Ascending aorta (tissue), 2 donors: Measurements from ENCODE around the gene LIMK1. TPM values are rescaled to one million over a fixed set of nuclear protein-coding genes. Genes with fewer than 3 reads are reported as not detected.

ENCODE experiments used
- DNase-seq, 2 donors: peaks; one replicate each; pipeline ENCODE4 v3.0.0-alpha.2; 2019; ENCODE audit warnings: low spot score in 2 of 2
- H3K27ac ChIP-seq, 2 donors: fragments of 200-600 bp; sonication (generic); one replicate each; pipeline ENCODE4 v1.5.1; 2016 to 2017; ENCODE audit warnings: mild to moderate bottlenecking in 1 of 2
- H3K27me3 ChIP-seq: fragments of 200-600 bp; sonication (generic); one replicate; pipeline ENCODE4 v1.5.1; 2017
- H3K36me3 ChIP-seq, 2 donors: fragments of 200-600 bp; sonication (generic); one replicate each; pipeline ENCODE4 v1.5.1; 2016
- H3K4me1 ChIP-seq, 2 donors: fragments of 200-600 bp; sonication (generic); one replicate each; pipeline ENCODE4 v1.5.1; 2016 to 2017; ENCODE audit warnings: mild to moderate bottlenecking in 1 of 2
- H3K4me3 ChIP-seq, 2 donors: fragments of 200-600 bp; sonication (generic); one replicate each; pipeline ENCODE4 v1.5.1; 2016 to 2017; ENCODE audit warnings: mild to moderate bottlenecking in 1 of 2
- H3K9me3 ChIP-seq, 2 donors: fragments of 200-600 bp; sonication (generic); one replicate each; pipeline ENCODE4 v1.5.1; 2016
- intact Hi-C: fragments of 100-400 bp; cut with DNase I; formaldehyde crosslinking; loops from one replicate; pipeline ENCODE4 v1.15.1; 2023
- total RNA-seq: library from RNA; depleted of rRNA; stranded (reverse); fragments of >200 nt; gene quantifications from one replicate; pipeline ENCODE4 v1.1.0, GENCODE V29; 2016
- TF ChIP-seq, protein P1 (sequence below), 3 experiments: fragments of 200-600 bp in 2 of 3; fragments of 450-650 bp in 1 of 3; sonication (generic) in 2 of 3; IDR thresholded peaks; one replicate each; pipeline ENCODE4 v1.5.1; 2016 to 2019; ENCODE audit warnings: antibody characterized with exemption in 3 of 3, mild to moderate bottlenecking in 1 of 3, moderate library complexity in 1 of 3

LIMK1 gene
- total RNA-seq, 1 donor from 2014 or later, result 30.0 TPM

GRCh38 chr7:74058486-74058885 lies 25.1 kb upstream of the LIMK1 start:
- H3K4me1 ChIP-seq, result peaks cover 5 to 34% of the 10 kb centered on the region in 2 donors
- H3K4me3 ChIP-seq, result no peak overlapping the region
- intact Hi-C loops, result no loop called here
- no peaks in the 10 kb centered on the region for H3K27me3 ChIP-seq
- TF ChIP-seq, protein P1, sequence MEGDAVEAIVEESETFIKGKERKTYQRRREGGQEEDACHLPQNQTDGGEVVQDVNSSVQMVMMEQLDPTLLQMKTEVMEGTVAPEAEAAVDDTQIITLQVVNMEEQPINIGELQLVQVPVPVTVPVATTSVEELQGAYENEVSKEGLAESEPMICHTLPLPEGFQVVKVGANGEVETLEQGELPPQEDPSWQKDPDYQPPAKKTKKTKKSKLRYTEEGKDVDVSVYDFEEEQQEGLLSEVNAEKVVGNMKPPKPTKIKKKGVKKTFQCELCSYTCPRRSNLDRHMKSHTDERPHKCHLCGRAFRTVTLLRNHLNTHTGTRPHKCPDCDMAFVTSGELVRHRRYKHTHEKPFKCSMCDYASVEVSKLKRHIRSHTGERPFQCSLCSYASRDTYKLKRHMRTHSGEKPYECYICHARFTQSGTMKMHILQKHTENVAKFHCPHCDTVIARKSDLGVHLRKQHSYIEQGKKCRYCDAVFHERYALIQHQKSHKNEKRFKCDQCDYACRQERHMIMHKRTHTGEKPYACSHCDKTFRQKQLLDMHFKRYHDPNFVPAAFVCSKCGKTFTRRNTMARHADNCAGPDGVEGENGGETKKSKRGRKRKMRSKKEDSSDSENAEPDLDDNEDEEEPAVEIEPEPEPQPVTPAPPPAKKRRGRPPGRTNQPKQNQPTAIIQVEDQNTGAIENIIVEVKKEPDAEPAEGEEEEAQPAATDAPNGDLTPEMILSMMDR (IDR thresholded peaks at IDR 0.05), result no peak
- peak in 1 of 2 donors; percentile 59 for DNase-seq
- peaks cover 87 to 94% of the 10 kb centered on the region in 2 donors for H3K36me3 ChIP-seq
- H3K27ac ChIP-seq, result peak overlapping the region; percentile 65 to 81
- no peaks in the 10 kb centered on the region for H3K9me3 ChIP-seq

DNA sequence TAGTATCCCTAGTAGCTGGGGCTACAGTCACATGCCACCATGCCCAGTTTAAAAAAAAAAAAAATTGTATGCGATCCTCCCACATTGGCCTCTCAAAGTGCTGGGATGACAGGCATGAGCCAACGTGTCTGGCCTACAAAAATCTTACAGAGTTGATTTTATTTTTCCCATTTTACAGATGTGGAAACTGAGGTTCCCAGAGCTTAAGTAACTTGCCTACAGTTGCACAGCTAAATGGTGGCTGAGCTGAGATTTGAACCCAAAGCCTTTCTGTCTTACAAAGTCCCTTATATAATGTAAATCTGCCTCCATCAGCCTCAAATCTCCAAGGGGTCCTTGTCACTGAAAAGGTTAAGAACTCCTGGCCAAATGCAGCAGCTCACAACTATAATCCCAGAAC lies 24.6 kb upstream of the LIMK1 start:
- Histone ChIP-seq H3K36me3 (peaks cover 87 to 94% of the 10 kb centered on the region in 2 donors), H3K27ac (peak overlapping the region; percentile 65 to 81)

DNA sequence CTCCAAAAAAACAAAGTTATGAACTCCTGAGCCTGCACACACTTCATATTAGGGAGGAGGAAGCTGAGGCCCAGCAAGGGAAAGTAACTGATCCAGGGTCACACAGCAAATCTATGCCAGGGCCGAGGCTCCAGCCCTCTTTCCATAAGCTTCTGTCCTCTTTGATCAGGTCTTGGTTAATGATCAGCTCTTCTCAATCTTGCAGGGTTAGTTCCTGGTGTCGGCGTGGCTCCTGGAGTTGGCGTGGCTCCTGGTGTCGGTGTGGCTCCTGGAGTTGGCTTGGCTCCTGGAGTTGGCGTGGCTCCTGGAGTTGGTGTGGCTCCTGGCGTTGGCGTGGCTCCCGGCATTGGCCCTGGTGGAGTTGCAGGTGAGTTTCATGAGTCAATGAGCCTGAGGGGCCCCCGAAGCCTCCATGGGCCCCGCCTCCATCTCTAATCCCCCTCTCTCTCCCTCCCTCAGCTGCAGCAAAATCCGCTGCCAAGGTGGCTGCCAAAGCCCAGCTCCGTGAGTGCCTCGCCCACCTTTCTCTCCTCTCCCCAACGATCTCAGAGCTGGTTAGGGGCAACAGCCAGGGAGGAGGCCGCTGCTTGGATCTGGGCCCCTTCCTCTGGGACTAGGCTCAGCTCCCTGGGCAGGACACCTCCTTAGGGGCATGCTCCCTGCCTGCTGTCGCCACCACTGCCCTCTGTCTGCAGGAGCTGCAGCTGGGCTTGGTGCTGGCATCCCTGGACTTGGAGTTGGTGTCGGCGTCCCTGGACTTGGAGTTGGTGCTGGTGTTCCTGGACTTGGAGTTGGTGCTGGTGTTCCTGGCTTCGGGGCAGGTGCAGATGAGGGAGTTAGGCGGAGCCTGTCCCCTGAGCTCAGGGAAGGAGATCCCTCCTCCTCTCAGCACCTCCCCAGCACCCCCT lies 23.7 kb upstream of the LIMK1 start:
- H3K36me3 ChIP-seq, result peaks cover 87 to 94% of the 10 kb centered on the region in 2 donors
- TF ChIP-seq, protein P1 (IDR thresholded peaks at IDR 0.05), result peak in 1 of 3 experiments; percentile 11
- peak in 1 of 2 donors; percentile 72 for DNase-seq
- H3K9me3 ChIP-seq, result no peaks in the 10 kb centered on the region
- intact Hi-C loops, result loop anchor here (5.0 kb wide), 1 partner anchor 33 kb away; the partner anchor contains the start of gene ELN
- no peaks in the 10 kb centered on the region for H3K27me3 ChIP-seq
- no peak overlapping the region for H3K4me3 ChIP-seq
- peak overlapping the region; percentile 81 to 90 for H3K27ac ChIP-seq
- peaks cover 5 to 34% of the 10 kb centered on the region in 2 donors for H3K4me1 ChIP-seq

More for the DNA sequence above, 24.6 kb upstream of the LIMK1 start:
- DNase-seq, result no peak
- TF ChIP-seq, protein P1 (IDR thresholded peaks at IDR 0.05), result no peak
- Histone ChIP-seq H3K4me1 (peaks cover 5 to 34% of the 10 kb centered on the region in 2 donors), H3K27me3 (no peaks in the 10 kb centered on the region), H3K9me3 (no peaks in the 10 kb centered on the region), H3K4me3 (no peak overlapping the region)
- intact Hi-C loops, result no loop called here

GRCh38 chr7:74061840-74062539 lies 21.6 kb upstream of the LIMK1 start:
- Histone ChIP-seq H3K4me1 (peaks cover 5 to 27% of the 10 kb centered on the region in 2 donors), H3K36me3 (peaks cover 88 to 94% of the 10 kb centered on the region in 2 donors), H3K27me3 (no peaks in the 10 kb centered on the region), H3K27ac (peak overlapping the region; percentile 81 to 90), H3K9me3 (no peaks in the 10 kb centered on the region), H3K4me3 (no peak overlapping the region)
- intact Hi-C loops, result loop anchor here (5.0 kb wide), 1 partner anchor 35 kb away; the partner anchor contains the start of gene ELN
- TF ChIP-seq, protein P1 (IDR thresholded peaks at IDR 0.05), result no peak
- DNase-seq, result peak; percentile 76 to 96

DNA sequence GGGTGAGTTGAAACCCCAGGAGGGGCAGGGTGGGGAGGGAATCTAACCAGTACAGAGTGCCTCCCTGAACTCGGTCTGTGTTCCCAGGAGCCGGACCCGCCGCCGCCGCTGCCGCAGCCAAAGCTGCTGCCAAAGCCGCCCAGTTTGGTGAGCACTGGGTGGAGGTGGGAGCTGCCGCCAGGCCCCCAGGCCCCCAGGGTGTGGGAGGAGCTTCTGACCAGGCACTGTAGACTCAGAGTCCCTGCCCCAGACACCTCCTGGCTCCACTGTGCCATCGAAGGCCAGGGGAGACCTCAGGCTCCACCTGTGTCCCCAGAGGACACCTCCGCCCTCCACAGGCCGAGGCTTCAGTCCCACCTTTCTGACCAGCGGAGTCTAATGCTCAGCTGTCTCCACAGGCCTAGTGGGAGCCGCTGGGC lies 20.4 kb upstream of the LIMK1 start:
- H3K9me3 ChIP-seq, result no peaks in the 10 kb centered on the region
- H3K36me3 ChIP-seq, result peaks cover 84 to 88% of the 10 kb centered on the region in 2 donors
- TF ChIP-seq, protein P1 (IDR thresholded peaks at IDR 0.05), result no peak
- H3K4me3 ChIP-seq, result no peak overlapping the region
- peak overlapping the region; percentile 81 to 90 for H3K27ac ChIP-seq
- intact Hi-C loops, result loop anchor here (5.0 kb wide), 1 partner anchor 36 kb away; the partner anchor contains the start of gene ELN
- no peaks in the 10 kb centered on the region for H3K27me3 ChIP-seq
- DNase-seq, result peak in 1 of 2 donors; percentile 62
- peaks cover 5 to 22% of the 10 kb centered on the region in 2 donors for H3K4me1 ChIP-seq
